ENCODE measurements around the gene SGTA. TPM values are rescaled to one million over a fixed set of nuclear protein-coding genes. Genes with fewer than 3 reads are reported as not detected.

SGTA gene
- polyA plus RNA-seq, 1 donor (not counting 4 experiments of a cell fraction or from before 2014, with no cell fraction given) = 36.1 TPM

GRCh38 chr19:2805261-2805900, 22.3 kb upstream of the SGTA start:
- H3K4me2 ChIP-seq (ENCODE audit: control insufficient read depth, extremely low read depth, insufficient read depth, low read depth, low read length) = no peak overlapping the region
- H3K9ac ChIP-seq (ENCODE audit: control insufficient read depth, extremely low read depth, insufficient read depth, low read length) = no peak overlapping the region
- peaks cover 7% of the 10 kb centered on the region for H3K79me2 ChIP-seq (ENCODE audit: control insufficient read depth, insufficient read depth, low read length)
- no peak overlapping the region for H2AFZ ChIP-seq (ENCODE audit: control insufficient read depth, low read length)
- TF ChIP-seq CTCF (optimal IDR thresholded peaks at IDR 0.05 in 1 of 3, IDR thresholded peaks at IDR 0.05 in 1 of 3, conservative IDR thresholded peaks at IDR 0.05 in 1 of 3; ENCODE audit: extremely low read depth in 1 of 3, insufficient read depth in 2 of 3, low read length in 3 of 3) = no peak
- no peak for TF ChIP-seq EZH2 (IDR thresholded peaks at IDR 0.05; ENCODE audit: low read length)
- H3K27me3 ChIP-seq (ENCODE audit: control insufficient read depth, extremely low read depth, insufficient read depth, low read length) = no peaks in the 10 kb centered on the region
- no peak overlapping the region for H3K27ac ChIP-seq (ENCODE audit: control insufficient read depth, insufficient read depth, low read length)
- no peak for DNase-seq (ENCODE audit: low read depth, low spot score)
- no peak overlapping the region for H3K4me3 ChIP-seq (ENCODE audit: control insufficient read depth in 2 of 3, extremely low read depth in 1 of 3, insufficient read depth in 2 of 3, low read depth in 1 of 3, low read length in 3 of 3)
- no peaks in the 10 kb centered on the region for H4K20me1 ChIP-seq (ENCODE audit: control insufficient read depth, extremely low read depth, insufficient read depth, low read length)
- peaks cover 25 to 49% of the 10 kb centered on the region in 2 experiments for H3K36me3 ChIP-seq (ENCODE audit: control insufficient read depth in 2 of 2, extremely low read depth in 1 of 2, insufficient read depth in 2 of 2, low read length in 2 of 2)
- no peaks in the 10 kb centered on the region for H3K9me3 ChIP-seq (ENCODE audit: control insufficient read depth, low read depth, low read length)
- H3K4me1 ChIP-seq (ENCODE audit: control insufficient read depth, extremely low read depth, insufficient read depth, low read length) = no peaks in the 10 kb centered on the region
- FAIRE-seq = no peak
- dilution Hi-C loops (cut with MboI; ENCODE audit: extremely low pct_ligation_motif_present, low sequenced_read_pairs) = no loop called here
- H3K9me1 ChIP-seq (ENCODE audit: control insufficient read depth, extremely low read depth, insufficient read depth, low read length) = no peaks in the 10 kb centered on the region

GRCh38 chr19:2804156-2805004, 21.3 kb upstream of the SGTA start:
- no peak overlapping the region for H3K9ac ChIP-seq (ENCODE audit: control insufficient read depth, extremely low read depth, insufficient read depth, low read length)
- no peaks in the 10 kb centered on the region for H4K20me1 ChIP-seq (ENCODE audit: control insufficient read depth, extremely low read depth, insufficient read depth, low read length)
- no peaks in the 10 kb centered on the region for H3K9me3 ChIP-seq (ENCODE audit: control insufficient read depth, low read depth, low read length)
- no peak overlapping the region for H3K4me3 ChIP-seq (ENCODE audit: control insufficient read depth in 2 of 3, extremely low read depth in 1 of 3, insufficient read depth in 2 of 3, low read depth in 1 of 3, low read length in 3 of 3)
- no peak for DNase-seq (ENCODE audit: low read depth, low spot score)
- H3K4me1 ChIP-seq (ENCODE audit: control insufficient read depth, extremely low read depth, insufficient read depth, low read length) = no peaks in the 10 kb centered on the region
- H3K4me2 ChIP-seq (ENCODE audit: control insufficient read depth, extremely low read depth, insufficient read depth, low read depth, low read length) = no peak overlapping the region
- TF ChIP-seq EZH2 (IDR thresholded peaks at IDR 0.05; ENCODE audit: low read length) (no peak), CTCF (optimal IDR thresholded peaks at IDR 0.05 in 1 of 3, IDR thresholded peaks at IDR 0.05 in 1 of 3, conservative IDR thresholded peaks at IDR 0.05 in 1 of 3; ENCODE audit: extremely low read depth in 1 of 3, insufficient read depth in 2 of 3, low read length in 3 of 3) (no peak)
- peaks cover 22 to 50% of the 10 kb centered on the region in 2 experiments for H3K36me3 ChIP-seq (ENCODE audit: control insufficient read depth in 2 of 2, extremely low read depth in 1 of 2, insufficient read depth in 2 of 2, low read length in 2 of 2)
- H3K9me1 ChIP-seq (ENCODE audit: control insufficient read depth, extremely low read depth, insufficient read depth, low read length) = no peaks in the 10 kb centered on the region
- FAIRE-seq = no peak
- H3K27ac ChIP-seq (ENCODE audit: control insufficient read depth, insufficient read depth, low read length) = no peak overlapping the region
- peaks cover 7% of the 10 kb centered on the region for H3K79me2 ChIP-seq (ENCODE audit: control insufficient read depth, insufficient read depth, low read length)
- H2AFZ ChIP-seq (ENCODE audit: control insufficient read depth, low read length) = no peak overlapping the region
- no peaks in the 10 kb centered on the region for H3K27me3 ChIP-seq (ENCODE audit: control insufficient read depth, extremely low read depth, insufficient read depth, low read length)
- dilution Hi-C loops (cut with MboI; ENCODE audit: extremely low pct_ligation_motif_present, low sequenced_read_pairs) = no loop called here

All from keratinocyte (primary cell).